22Rv1 (cell line): ENCODE results near the gene SNX11.

Source experiments
- CTCF ChIP-seq: fragments of 450-650 bp; IDR thresholded peaks from 2 replicates; pipeline ENCODE4 v1.5.1; 2017; ENCODE audit warnings: mild to moderate bottlenecking
- ZFX ChIP-seq: fragments of 450-650 bp; IDR thresholded peaks from 2 replicates; pipeline ENCODE4 v1.6.1; 2017; ENCODE audit warnings: antibody characterized with exemption, borderline replicate concordance

- TF ChIP-seq CTCF (no peak), ZFX (no peak)
Measured at GRCh38 chr17:48101012-48101720, 6.4 kb upstream of the SNX11 start, which contains the start of gene CBX1.
